K562 (cell line): Measurements from ENCODE around the gene TAF10. TPM values are rescaled to one million over a fixed set of nuclear protein-coding genes. Genes with fewer than 3 reads are reported as not detected.

ENCODE experiments used
- CHD2 ChIP-seq: IDR thresholded peaks from 2 replicates; pipeline ENCODE4 v1.6.1; 2011; ENCODE audit warnings: low read depth, low read length
- DEAF1 ChIP-seq: fragments of 450-650 bp; formaldehyde crosslinking; IDR thresholded peaks from 2 replicates; pipeline ENCODE4 v1.4.0; 2020; ENCODE audit warnings: mild to moderate bottlenecking, moderate library complexity
- FOS ChIP-seq: IDR thresholded peaks from 3 replicates; pipeline ENCODE4 v1.6.1; 2011; ENCODE audit not compliant: insufficient read length; ENCODE audit errors: extremely low read depth
- FOXP4 ChIP-seq: sonication (generic); formaldehyde crosslinking; IDR thresholded peaks from 2 replicates; pipeline ENCODE4 v1.8.0; 2022; ENCODE audit warnings: mild to moderate bottlenecking, missing genetic modification reagents, borderline replicate concordance
- HCFC1 ChIP-seq: IDR thresholded peaks from 2 replicates; pipeline ENCODE4 v1.6.1; 2012; ENCODE audit warnings: low read depth, low read length, improper control_type of control experiment
- MYBL2 ChIP-seq, 2 experiments: fragments of 450-650 bp in 1 of 2; sonication (generic) in 1 of 2; formaldehyde crosslinking in 1 of 2; IDR thresholded peaks; 2 replicates each; pipeline versions ENCODE4 v1.6.1 to v1.8.1; 2017 to 2022; ENCODE audit warnings: borderline replicate concordance in 1 of 2, inconsistent platforms in 1 of 2, low read depth in 1 of 2, mild to moderate bottlenecking in 1 of 2, missing genetic modification reagents in 1 of 2, moderate library complexity in 1 of 2
- NCOA6 ChIP-seq: fragments of 450-650 bp; IDR thresholded peaks from 2 replicates; pipeline ENCODE4 v1.6.1; 2017; ENCODE audit warnings: mild to moderate bottlenecking
- STAT5B ChIP-seq: fragments of 250-450 bp; sonication (Bioruptor Pico); IDR thresholded peaks from 2 replicates; pipeline ENCODE4 v1.8.0; 2021; ENCODE audit warnings: mild to moderate bottlenecking, inconsistent platforms
- ZBED1 ChIP-seq: IDR thresholded peaks from 2 replicates; pipeline ENCODE4 v1.6.1; 2014
- ZBTB40 ChIP-seq, 2 experiments: fragments of 450-650 bp in 1 of 2; sonication (generic) in 1 of 2; formaldehyde crosslinking in 1 of 2; IDR thresholded peaks; 2 replicates each; pipeline versions ENCODE4 v1.7.1 to v1.9.0; 2016 to 2022; ENCODE audit warnings: inconsistent platforms in 1 of 2, mild to moderate bottlenecking in 1 of 2, missing genetic modification reagents in 1 of 2
- ZNF444 ChIP-seq: fragments of 250-450 bp; sonication (Bioruptor Pico); IDR thresholded peaks from 2 replicates; pipeline ENCODE4 v1.4.0; 2020; ENCODE audit warnings: mild to moderate bottlenecking, moderate library complexity
- ZNF57 ChIP-seq: fragments of 450-650 bp; formaldehyde crosslinking; IDR thresholded peaks from 2 replicates; pipeline ENCODE4 v1.4.0; 2020; ENCODE audit warnings: mild to moderate bottlenecking, moderate library complexity
- polyA plus RNA-seq, 8 experiments: library from polyadenylated mRNA; depleted of rRNA in 4 of 8; stranded (reverse) in 5 of 8; unstranded in 3 of 8; fragments of >200 nt; fragmentation: Nextera tagmentation in 2 of 8; fragmentation: Illumina TruSeq in 1 of 8; extraction: Ambion mirVana in 2 of 8; extraction: Trizol in 1 of 8; gene quantifications; 2 replicates each; pipeline versions ENCODE4 v1.2.1 to v1.2.3, GENCODE V29; 2011 to 2014; ENCODE audit warnings: inconsistent platforms in 1 of 8, missing spikeins in 1 of 8
- total RNA-seq, 7 experiments: library from RNA; depleted of rRNA in 6 of 7; stranded (reverse); fragments of >200 nt in 6 of 7; fragmentation: Illumina TruSeq in 2 of 7; extraction: Trizol in 2 of 7; gene quantifications; 2 replicates each; pipeline versions ENCODE4 v1.2.1 to v1.2.3, GENCODE V29; 2011 to 2021; ENCODE audit warnings: low replicate concordance in 1 of 7

TAF10 gene
- total and polyA plus RNA-seq, 9 of the 15 experiments (the other 6 are each of a cell fraction or from before 2014, with no cell fraction given) = 19.5 to 197 (median 121) TPM

GRCh38 chr11:6619004-6619745 lies 7.2 kb upstream of the TAF10 start, which contains the start of gene TPP1 (continued):
- TF ChIP-seq ZBTB40 (IDR thresholded peaks at IDR 0.05) (no peak), ZBTB40 (CRISPR knock-in tag; IDR thresholded peaks at IDR 0.05) (no peak), ZNF57 (CRISPR knock-in tag) (no peak), ZNF444 (CRISPR knock-in tag) (no peak), CHD2 (no peak; the same call in 1 of the 2 replicates), ZBED1 (no peak), FOXP4 (CRISPR knock-in tag) (no peak), STAT5B (CRISPR knock-in tag) (no peak), MYBL2 (IDR thresholded peaks at IDR 0.05; ENCODE audit: low read depth) (no peak), MYBL2 (CRISPR knock-in tag; IDR thresholded peaks at IDR 0.05; ENCODE audit: borderline replicate concordance) (no peak), HCFC1 (peak; percentile 60; the same call in 1 of the 2 replicates), NCOA6 (no peak), DEAF1 (CRISPR knock-in tag) (no peak), FOS (peak; percentile 88)
